ENCODE data around the gene TSPAN18. TPM values are rescaled to one million over a fixed set of nuclear protein-coding genes. Genes with fewer than 3 reads are reported as not detected.
A peak's percentile ranks its signal among the peaks of the same experiment; 100 is the strongest.

Gene TSPAN18
- total RNA-seq, 2 experiments from 2014 or later, result 1.4 to 2.3 TPM

- Mint-ChIP-seq H3K27ac (no peak overlapping the region), H3K36me3 (ENCODE audit: low read depth) (no peaks in the 10 kb centered on the region), H3K9me3 (ENCODE audit: low read depth) (no peaks in the 10 kb centered on the region), H3K27me3 (no peaks in the 10 kb centered on the region), H3K4me3 (no peak overlapping the region), H3K4me1 (no peaks in the 10 kb centered on the region)
- ATAC-seq (peak; percentile 94), DNase-seq (peak; percentile 90)
- ChIA-PET POLR2A (no interaction called here), CTCF (interaction anchor here (0.5 to 24.4 kb wide), 33 partner anchors 8 to 831 kb away, joined by 3 to 798 read pairs (median 4); no protein-coding TSS in a partner anchor)
- intact Hi-C loops (cut with DNase I, micrococcal nuclease), result loop anchor here (1.0 to 5.0 kb wide), 3 partner anchors 167 to 396 kb away; no protein-coding TSS in a partner anchor
Measured at GRCh38 chr11:44936525-44936924, 209.8 kb downstream of the TSPAN18 start.

GRCh38 chr11:44936951-44937543, 210.3 kb downstream of the TSPAN18 start:
- ChIA-PET CTCF (interaction anchor here (0.6 to 24.4 kb wide), 23 partner anchors 8 to 582 kb away, joined by 3 to 798 read pairs (median 3); no protein-coding TSS in a partner anchor), POLR2A (no interaction called here)
- intact Hi-C loops (cut with DNase I, micrococcal nuclease), result loop anchor here (1.0 to 5.0 kb wide), 3 partner anchors 166 to 396 kb away; no protein-coding TSS in a partner anchor
- Mint-ChIP-seq H3K36me3 (ENCODE audit: low read depth) (no peaks in the 10 kb centered on the region), H3K9me3 (ENCODE audit: low read depth) (no peaks in the 10 kb centered on the region), H3K4me1 (peaks cover 2% of the 10 kb centered on the region), H3K27me3 (no peaks in the 10 kb centered on the region), H3K4me3 (no peak overlapping the region), H3K27ac (no peak overlapping the region)
- DNase-seq, result no peak
- ATAC-seq, result no peak

DNA sequence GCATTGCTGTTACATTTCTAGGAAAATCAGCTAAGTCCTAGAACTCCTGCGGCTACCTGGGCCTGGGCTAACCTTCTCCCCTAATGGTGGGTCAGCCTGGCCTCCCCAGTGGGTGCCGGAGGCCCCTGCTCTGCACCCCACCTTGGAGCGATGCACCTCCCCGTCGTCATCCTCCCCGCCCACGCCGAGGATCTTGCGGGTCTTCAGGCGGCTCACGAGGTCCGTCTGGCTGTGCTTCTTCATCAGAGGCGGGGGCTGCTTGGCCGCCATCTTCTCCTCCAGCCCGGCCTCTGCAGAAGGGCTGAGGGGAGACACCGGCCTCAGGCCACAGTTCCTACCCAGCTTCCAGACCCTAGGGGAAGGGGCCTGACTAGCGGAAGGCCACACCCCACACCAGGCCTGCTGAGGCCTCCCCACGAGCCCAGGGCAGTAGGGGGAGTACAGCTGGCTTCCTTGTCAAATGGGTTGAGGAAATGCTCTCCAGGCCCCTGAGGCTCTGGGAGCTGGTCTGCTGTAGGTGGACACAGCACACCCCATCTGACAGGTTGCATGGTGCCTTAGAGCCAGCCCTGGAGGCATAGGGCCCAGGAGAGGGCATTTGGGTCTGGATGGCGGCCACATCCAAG, 211.4 kb downstream of the TSPAN18 start:
- H3K4me3 Mint-ChIP-seq, result no peak overlapping the region
- ATAC-seq (no peak), DNase-seq (no peak)
- no peak overlapping the region for H3K27ac Mint-ChIP-seq
- ChIA-PET CTCF (interaction anchor here (0.9 to 24.4 kb wide), 5 partner anchors 9 to 297 kb away, joined by 3 to 798 read pairs (median 4); no protein-coding TSS in a partner anchor), POLR2A (no interaction called here)
- H3K36me3 Mint-ChIP-seq (ENCODE audit: low read depth), result no peaks in the 10 kb centered on the region
- intact Hi-C loops (cut with DNase I, micrococcal nuclease), result loop anchor here in 1 of 2 experiments (5.0 kb wide), 1 partner anchor 359 kb away; no protein-coding TSS in a partner anchor
- no peaks in the 10 kb centered on the region for H3K9me3 Mint-ChIP-seq (ENCODE audit: low read depth)
- peaks cover 12% of the 10 kb centered on the region for H3K4me1 Mint-ChIP-seq
- H3K27me3 Mint-ChIP-seq, result no peaks in the 10 kb centered on the region

DNA sequence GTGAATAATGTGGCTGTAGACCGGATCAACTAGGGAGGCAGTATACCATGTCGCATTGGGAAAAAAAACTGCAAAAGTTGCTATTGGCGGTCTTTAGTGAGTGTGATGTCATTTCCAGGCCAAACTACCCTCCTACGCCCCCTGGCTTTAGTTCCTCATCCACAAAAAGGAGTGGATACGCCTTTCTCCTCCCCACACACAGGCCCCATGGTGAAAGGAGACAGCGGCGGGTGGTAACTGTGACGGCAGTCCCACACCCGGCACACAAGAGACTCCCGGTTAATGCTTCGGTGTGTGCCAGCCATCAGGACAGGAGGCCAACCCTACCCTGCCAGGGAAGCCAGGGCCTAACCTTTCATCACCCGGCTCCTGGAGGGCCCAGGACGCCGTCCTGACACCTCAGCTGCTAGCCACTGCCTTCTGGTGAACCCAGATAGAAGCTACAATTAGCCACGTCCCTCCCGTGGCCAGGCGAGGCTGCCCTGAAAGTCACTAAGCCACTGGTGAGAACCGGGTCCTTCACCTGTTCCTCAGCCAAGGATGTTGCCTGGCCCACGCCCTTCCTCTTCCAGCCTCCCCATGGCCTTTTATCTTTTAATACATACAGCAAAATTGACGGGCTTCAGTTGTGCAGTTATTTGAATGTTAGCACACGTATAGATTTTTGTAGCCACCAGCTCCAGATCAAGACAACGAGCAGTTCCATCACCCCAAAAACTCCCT, 213.1 kb downstream of the TSPAN18 start:
- no peaks in the 10 kb centered on the region for H3K27me3 Mint-ChIP-seq
- no peak for ATAC-seq
- H3K36me3 Mint-ChIP-seq (ENCODE audit: low read depth), result no peaks in the 10 kb centered on the region
- H3K9me3 Mint-ChIP-seq (ENCODE audit: low read depth), result no peaks in the 10 kb centered on the region
- no peak overlapping the region for H3K4me3 Mint-ChIP-seq
- no peak overlapping the region for H3K27ac Mint-ChIP-seq
- ChIA-PET CTCF (interaction anchor here (0.6 to 24.4 kb wide), 5 partner anchors 9 to 256 kb away, joined by 3 to 798 read pairs (median 3); no protein-coding TSS in a partner anchor), POLR2A (no interaction called here)
- DNase-seq, result no peak
- H3K4me1 Mint-ChIP-seq, result peaks cover 23% of the 10 kb centered on the region
- intact Hi-C loops (cut with DNase I, micrococcal nuclease), result loop anchor here (5.0 to 10.0 kb wide), 2 partner anchors 357 to 395 kb away; no protein-coding TSS in a partner anchor

DNA sequence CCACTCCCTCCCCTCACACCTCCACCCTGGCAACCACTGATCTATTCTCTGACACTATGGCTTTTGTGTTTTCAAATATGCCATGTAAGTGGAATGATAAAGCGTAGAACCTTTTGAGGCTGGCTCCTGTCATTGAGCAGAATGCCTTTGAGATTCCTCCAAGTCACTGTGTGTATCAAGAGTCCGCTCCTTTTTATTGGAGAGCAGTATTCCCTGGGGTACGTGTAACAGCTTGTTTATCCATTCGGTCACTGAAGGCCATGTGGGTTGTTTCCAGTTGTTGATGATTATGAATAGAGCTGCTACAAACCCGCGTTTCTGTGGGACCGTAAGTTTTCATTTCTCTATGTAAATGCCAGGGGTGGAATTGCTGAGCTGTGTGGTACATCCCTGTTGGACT, 213.6 kb downstream of the TSPAN18 start:
- H3K36me3 Mint-ChIP-seq (ENCODE audit: low read depth), result no peaks in the 10 kb centered on the region
- no peaks in the 10 kb centered on the region for H3K9me3 Mint-ChIP-seq (ENCODE audit: low read depth)
- no peak overlapping the region for H3K4me3 Mint-ChIP-seq
- H3K27ac Mint-ChIP-seq, result no peak overlapping the region
- ATAC-seq (no peak), DNase-seq (no peak)
- no peaks in the 10 kb centered on the region for H3K27me3 Mint-ChIP-seq
- CTCF ChIA-PET, result interaction anchor here (0.6 to 24.4 kb wide), 6 partner anchors 8 to 326 kb away, joined by 3 to 798 read pairs (median 3); no protein-coding TSS in a partner anchor
- POLR2A ChIA-PET, result interaction anchor here (0.6 kb wide), 1 partner anchor 12 kb away, joined by 3 read pairs; no protein-coding TSS in a partner anchor
- H3K4me1 Mint-ChIP-seq, result peaks cover 24% of the 10 kb centered on the region
- intact Hi-C loops (cut with DNase I, micrococcal nuclease), result loop anchor here in 1 of 2 experiments (10.0 kb wide), 1 partner anchor 394 kb away; no protein-coding TSS in a partner anchor

DNA sequence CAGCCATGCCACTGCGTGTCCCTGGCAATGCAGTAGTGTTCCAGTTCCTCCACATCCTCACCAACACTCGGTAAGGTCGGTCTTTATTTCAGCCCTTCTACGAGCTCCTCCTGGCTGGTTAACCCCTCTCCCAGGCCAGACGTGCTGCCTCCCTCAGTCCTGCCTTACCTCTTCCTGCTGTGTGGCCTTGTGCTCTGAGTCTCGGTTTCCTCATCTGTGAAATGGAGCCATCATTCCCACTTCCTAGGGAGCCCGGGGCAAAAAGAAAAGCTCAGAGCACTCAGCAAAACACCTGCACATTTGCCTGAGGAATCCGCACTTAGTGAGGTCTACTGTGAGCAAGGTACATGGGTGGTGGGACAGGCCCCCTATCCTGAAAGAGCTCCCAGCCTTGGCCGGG, 214.1 kb downstream of the TSPAN18 start:
- Mint-ChIP-seq H3K27ac (no peak overlapping the region), H3K4me3 (no peak overlapping the region), H3K9me3 (ENCODE audit: low read depth) (no peaks in the 10 kb centered on the region), H3K27me3 (no peaks in the 10 kb centered on the region), H3K36me3 (ENCODE audit: low read depth) (no peaks in the 10 kb centered on the region), H3K4me1 (peaks cover 24% of the 10 kb centered on the region)
- ATAC-seq (no peak), DNase-seq (no peak)
- ChIA-PET CTCF (interaction anchor here (0.6 to 24.4 kb wide), 8 partner anchors 8 to 326 kb away, joined by 3 to 798 read pairs (median 3); no protein-coding TSS in a partner anchor), POLR2A (interaction anchor here (0.6 kb wide), 1 partner anchor 13 kb away, joined by 3 read pairs; no protein-coding TSS in a partner anchor)
- intact Hi-C loops (cut with DNase I, micrococcal nuclease), result loop anchor here in 1 of 2 experiments (10.0 kb wide), 1 partner anchor 394 kb away; no protein-coding TSS in a partner anchor

- POLR2A ChIA-PET, result interaction anchor here (0.6 kb wide), 1 partner anchor 13 kb away, joined by 3 read pairs; no protein-coding TSS in a partner anchor
- no peak overlapping the region for H3K27ac Mint-ChIP-seq
- H3K4me1 Mint-ChIP-seq, result peaks cover 24% of the 10 kb centered on the region
Measured at GRCh38 chr11:44941259-44942021, 214.7 kb downstream of the TSPAN18 start.

GRCh38 chr11:44942029-44942955, 215.5 kb downstream of the TSPAN18 start:
- Mint-ChIP-seq H3K9me3 (ENCODE audit: low read depth) (no peaks in the 10 kb centered on the region), H3K27ac (peak overlapping the region; percentile 48), H3K27me3 (no peaks in the 10 kb centered on the region), H3K4me1 (peaks cover 24% of the 10 kb centered on the region), H3K36me3 (ENCODE audit: low read depth) (no peaks in the 10 kb centered on the region), H3K4me3 (no peak overlapping the region)
- ATAC-seq (no peak), DNase-seq (no peak)
- intact Hi-C loops (cut with DNase I, micrococcal nuclease), result loop anchor here in 1 of 2 experiments (10.0 kb wide), 1 partner anchor 393 kb away; no protein-coding TSS in a partner anchor
- ChIA-PET CTCF (interaction anchor here (1.1 to 24.4 kb wide), 3 partner anchors 15 to 161 kb away, joined by 3 to 798 read pairs (median 9); no protein-coding TSS in a partner anchor), POLR2A (no interaction called here)

More at GRCh38 chr11:44941259-44942021, 214.7 kb downstream of the TSPAN18 start:
- Mint-ChIP-seq H3K36me3 (ENCODE audit: low read depth) (no peaks in the 10 kb centered on the region), H3K4me3 (no peak overlapping the region), H3K9me3 (ENCODE audit: low read depth) (no peaks in the 10 kb centered on the region), H3K27me3 (no peaks in the 10 kb centered on the region)
- no peak for DNase-seq
- no peak for ATAC-seq
- CTCF ChIA-PET, result interaction anchor here (0.6 to 24.4 kb wide), 7 partner anchors 7 to 197 kb away, joined by 3 to 798 read pairs (median 3); no protein-coding TSS in a partner anchor
- intact Hi-C loops (cut with DNase I, micrococcal nuclease), result loop anchor here in 1 of 2 experiments (10.0 kb wide), 1 partner anchor 393 kb away; no protein-coding TSS in a partner anchor

DNA sequence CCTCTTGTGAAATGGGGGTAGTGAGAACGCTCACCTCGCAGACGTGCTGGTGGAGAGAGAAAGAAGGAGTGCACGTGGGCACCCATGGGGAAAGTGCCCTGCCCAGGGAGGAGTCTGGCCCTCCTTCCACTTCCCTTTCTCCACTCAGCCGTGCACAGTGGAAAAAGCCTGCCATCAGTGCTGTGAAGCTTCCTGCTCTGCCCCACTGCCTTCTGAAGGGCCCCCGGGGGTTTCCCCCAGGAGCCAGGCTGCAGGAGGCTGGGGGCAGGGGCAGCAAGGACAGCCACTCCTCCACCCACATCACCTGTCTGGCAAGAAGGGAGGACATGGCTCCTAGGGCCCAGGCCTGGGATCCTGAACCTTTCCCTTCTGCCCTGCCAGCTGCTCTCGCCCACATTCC, 216.4 kb downstream of the TSPAN18 start:
- POLR2A ChIA-PET, result no interaction called here
- H3K27ac Mint-ChIP-seq, result peak overlapping the region; percentile 48
- H3K4me1 Mint-ChIP-seq, result peaks cover 24% of the 10 kb centered on the region
- ATAC-seq (peak; percentile 94), DNase-seq (peak; percentile 80)
- no peaks in the 10 kb centered on the region for H3K36me3 Mint-ChIP-seq (ENCODE audit: low read depth)
- intact Hi-C loops (cut with DNase I, micrococcal nuclease), result loop anchor here in 1 of 2 experiments (10.0 kb wide), 1 partner anchor 392 kb away; no protein-coding TSS in a partner anchor
- H3K9me3 Mint-ChIP-seq (ENCODE audit: low read depth), result no peaks in the 10 kb centered on the region
- CTCF ChIA-PET, result interaction anchor here (0.6 to 24.4 kb wide), 5 partner anchors 16 to 347 kb away, joined by 3 to 798 read pairs (median 3); no protein-coding TSS in a partner anchor
- H3K4me3 Mint-ChIP-seq, result no peak overlapping the region
- no peaks in the 10 kb centered on the region for H3K27me3 Mint-ChIP-seq
